GM23338 (cell line): ENCODE measurements around the gene LRIT1. TPM values are rescaled to one million over a fixed set of nuclear protein-coding genes. Genes with fewer than 3 reads are reported as not detected.

Experiments used
- ATAC-seq: fragments of 200-7000 bp; cut with Tn5 transposase; 3 replicates; pipeline ENCODE4 v1.9.1; 2020
- DNase-seq: peaks from one replicate; pipeline ENCODE4 v3.0.0-alpha.2; 2015; ENCODE audit warnings: low spot score
- H2AFZ ChIP-seq: fragments of 200-600 bp; sonication (generic); 2 replicates; pipeline ENCODE4 v1.8.0; 2016; ENCODE audit warnings: antibody characterized with exemption, mild to moderate bottlenecking, moderate library complexity
- H3F3A ChIP-seq: fragments of 200-600 bp; sonication (generic); replicated peaks from 2 replicates; pipeline ENCODE4 v1.8.0; 2017; ENCODE audit warnings: antibody characterized with exemption, mixed run types, low read depth
- H3K27ac ChIP-seq: fragments of 200-600 bp; sonication (generic); 2 replicates; pipeline ENCODE4 v1.6.1; 2016; ENCODE audit warnings: low read depth
- H3K27me3 ChIP-seq: fragments of 200-600 bp; sonication (generic); 2 replicates; pipeline ENCODE4 v1.8.0; 2016; ENCODE audit warnings: mild to moderate bottlenecking, mixed run types, moderate library complexity; ENCODE audit not compliant: insufficient read depth
- H3K36me3 ChIP-seq: fragments of 200-600 bp; sonication (generic); 2 replicates; pipeline ENCODE4 v1.8.0; 2016; ENCODE audit warnings: mild to moderate bottlenecking; ENCODE audit not compliant: insufficient read depth
- H3K4me1 ChIP-seq: fragments of 200-600 bp; sonication (generic); 2 replicates; pipeline ENCODE4 v1.8.0; 2016; ENCODE audit warnings: mild to moderate bottlenecking, moderate library complexity; ENCODE audit not compliant: insufficient read depth
- H3K4me2 ChIP-seq: fragments of 200-600 bp; sonication (generic); 2 replicates; pipeline ENCODE4 v1.7.1; 2017; ENCODE audit warnings: mixed run types
- H3K4me3 ChIP-seq: fragments of 200-600 bp; sonication (generic); 2 replicates; pipeline ENCODE4 v1.6.1; 2016; ENCODE audit warnings: mixed run types
- H3K79me2 ChIP-seq: fragments of 200-600 bp; sonication (generic); replicated peaks from 2 replicates; pipeline ENCODE4 v1.8.0; 2017; ENCODE audit warnings: mild to moderate bottlenecking; ENCODE audit not compliant: insufficient read depth
- H3K9me2 ChIP-seq: fragments of 200-600 bp; sonication (generic); 2 replicates; pipeline ENCODE4 v1.8.0; 2017; ENCODE audit not compliant: insufficient read depth
- H4K20me1 ChIP-seq: fragments of 200-600 bp; sonication (generic); replicated peaks from 2 replicates; pipeline ENCODE4 v1.8.0; 2017; ENCODE audit warnings: mild to moderate bottlenecking; ENCODE audit not compliant: insufficient read depth
- H3K27ac Mint-ChIP-seq: 2 replicates; pipeline ENCODE4 v1.8.0; 2020; ENCODE audit warnings: inconsistent platforms, mild to moderate bottlenecking, moderate library complexity, mixed read lengths
- H3K27me3 Mint-ChIP-seq: 3 replicates; pipeline ENCODE4 v1.8.0; 2022; ENCODE audit warnings: low read depth, mild to moderate bottlenecking, moderate library complexity, mixed read lengths, inconsistent platforms; ENCODE audit not compliant: insufficient read depth, poor library complexity
- H3K36me3 Mint-ChIP-seq: 3 replicates; pipeline ENCODE4 v1.8.0; 2021; ENCODE audit warnings: low read depth, mild to moderate bottlenecking, inconsistent platforms, moderate library complexity, mixed read lengths
- H3K4me1 Mint-ChIP-seq: 3 replicates; pipeline ENCODE4 v1.8.0; 2020; ENCODE audit warnings: mild to moderate bottlenecking, inconsistent platforms, mixed read lengths
- H3K4me3 Mint-ChIP-seq: 3 replicates; pipeline ENCODE4 v1.8.0; 2021; ENCODE audit warnings: moderate library complexity, mild to moderate bottlenecking, inconsistent platforms, mixed read lengths
- H3K9me3 Mint-ChIP-seq: 3 replicates; pipeline ENCODE4 v1.8.0; 2020; ENCODE audit warnings: moderate library complexity, mild to moderate bottlenecking, inconsistent platforms, mixed read lengths
- CREB1 ChIP-seq: fragments of 250-450 bp; sonication (Bioruptor Pico); IDR thresholded peaks from 2 replicates; pipeline ENCODE4 v1.5.0; 2020; ENCODE audit warnings: low read depth, mild to moderate bottlenecking, moderate library complexity
- ETS1 ChIP-seq: IDR thresholded peaks from 2 replicates; pipeline ENCODE4 v1.6.1; 2016; ENCODE audit warnings: antibody characterized with exemption
- JUNB ChIP-seq: IDR thresholded peaks from one replicate; pipeline ENCODE4 v1.6.1; 2016; ENCODE audit warnings: antibody characterized with exemption; ENCODE audit not compliant: unreplicated experiment
- NANOG ChIP-seq: IDR thresholded peaks from 2 replicates; pipeline ENCODE4 v1.6.1; 2016; ENCODE audit warnings: antibody characterized with exemption, borderline replicate concordance
- POLR2AphosphoS5 ChIP-seq: IDR thresholded peaks from 2 replicates; pipeline ENCODE4 v1.6.1; 2016; ENCODE audit warnings: antibody characterized with exemption, low read depth
- ZNF462 ChIP-seq: fragments of 250-450 bp; sonication (Bioruptor Pico); IDR thresholded peaks from 2 replicates; pipeline ENCODE4 v1.5.0; 2020; ENCODE audit warnings: mild to moderate bottlenecking, moderate library complexity
- polyA plus RNA-seq: library from polyadenylated mRNA; unstranded; fragments of >200 nt; fragmentation: Nextera tagmentation; extraction: Ambion mirVana; gene quantifications from 2 replicates; pipeline ENCODE4 v1.2.1, GENCODE V29; 2016
- total RNA-seq: library from RNA; depleted of rRNA; stranded (reverse); fragments of >200 nt; shearing (Covaris generic); gene quantifications from 2 replicates; pipeline ENCODE4 v1.2.3, GENCODE V29; 2014
- TF ChIP-seq, protein P1 (sequence below): IDR thresholded peaks from one replicate; pipeline ENCODE4 v1.6.1; 2018; ENCODE audit warnings: antibody characterized with exemption; ENCODE audit not compliant: unreplicated experiment

LRIT1 gene
- total and polyA plus RNA-seq, 2 experiments from 2014 or later = 0.07 TPM; not detected in 1

DNA sequence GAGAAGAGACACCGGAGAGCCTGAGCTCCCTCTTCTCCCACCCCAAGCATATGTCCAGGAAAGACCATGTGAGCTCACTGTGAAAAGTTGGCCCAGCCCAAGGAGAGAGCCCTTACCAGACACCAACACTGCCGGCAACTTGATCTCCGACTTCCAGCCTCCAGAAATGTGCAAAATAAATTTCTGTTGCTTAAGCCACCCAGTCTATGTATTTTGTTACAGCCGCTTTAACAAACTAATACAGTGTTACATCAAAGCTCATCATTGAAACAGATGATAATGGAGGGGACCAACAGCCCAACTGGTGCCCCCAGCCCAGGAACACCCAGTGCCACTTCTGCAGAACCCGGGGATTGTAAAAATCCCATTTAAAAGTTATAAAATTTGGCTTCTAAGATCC, 22.4 kb upstream of the LRIT1 start (continued):
- TF ChIP-seq ETS1 (no peak), CREB1 (CRISPR knock-in tag) (no peak), JUNB (no peak)
- TF ChIP-seq, protein P1, sequence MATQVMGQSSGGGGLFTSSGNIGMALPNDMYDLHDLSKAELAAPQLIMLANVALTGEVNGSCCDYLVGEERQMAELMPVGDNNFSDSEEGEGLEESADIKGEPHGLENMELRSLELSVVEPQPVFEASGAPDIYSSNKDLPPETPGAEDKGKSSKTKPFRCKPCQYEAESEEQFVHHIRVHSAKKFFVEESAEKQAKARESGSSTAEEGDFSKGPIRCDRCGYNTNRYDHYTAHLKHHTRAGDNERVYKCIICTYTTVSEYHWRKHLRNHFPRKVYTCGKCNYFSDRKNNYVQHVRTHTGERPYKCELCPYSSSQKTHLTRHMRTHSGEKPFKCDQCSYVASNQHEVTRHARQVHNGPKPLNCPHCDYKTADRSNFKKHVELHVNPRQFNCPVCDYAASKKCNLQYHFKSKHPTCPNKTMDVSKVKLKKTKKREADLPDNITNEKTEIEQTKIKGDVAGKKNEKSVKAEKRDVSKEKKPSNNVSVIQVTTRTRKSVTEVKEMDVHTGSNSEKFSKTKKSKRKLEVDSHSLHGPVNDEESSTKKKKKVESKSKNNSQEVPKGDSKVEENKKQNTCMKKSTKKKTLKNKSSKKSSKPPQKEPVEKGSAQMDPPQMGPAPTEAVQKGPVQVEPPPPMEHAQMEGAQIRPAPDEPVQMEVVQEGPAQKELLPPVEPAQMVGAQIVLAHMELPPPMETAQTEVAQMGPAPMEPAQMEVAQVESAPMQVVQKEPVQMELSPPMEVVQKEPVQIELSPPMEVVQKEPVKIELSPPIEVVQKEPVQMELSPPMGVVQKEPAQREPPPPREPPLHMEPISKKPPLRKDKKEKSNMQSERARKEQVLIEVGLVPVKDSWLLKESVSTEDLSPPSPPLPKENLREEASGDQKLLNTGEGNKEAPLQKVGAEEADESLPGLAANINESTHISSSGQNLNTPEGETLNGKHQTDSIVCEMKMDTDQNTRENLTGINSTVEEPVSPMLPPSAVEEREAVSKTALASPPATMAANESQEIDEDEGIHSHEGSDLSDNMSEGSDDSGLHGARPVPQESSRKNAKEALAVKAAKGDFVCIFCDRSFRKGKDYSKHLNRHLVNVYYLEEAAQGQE = no peak

DNA sequence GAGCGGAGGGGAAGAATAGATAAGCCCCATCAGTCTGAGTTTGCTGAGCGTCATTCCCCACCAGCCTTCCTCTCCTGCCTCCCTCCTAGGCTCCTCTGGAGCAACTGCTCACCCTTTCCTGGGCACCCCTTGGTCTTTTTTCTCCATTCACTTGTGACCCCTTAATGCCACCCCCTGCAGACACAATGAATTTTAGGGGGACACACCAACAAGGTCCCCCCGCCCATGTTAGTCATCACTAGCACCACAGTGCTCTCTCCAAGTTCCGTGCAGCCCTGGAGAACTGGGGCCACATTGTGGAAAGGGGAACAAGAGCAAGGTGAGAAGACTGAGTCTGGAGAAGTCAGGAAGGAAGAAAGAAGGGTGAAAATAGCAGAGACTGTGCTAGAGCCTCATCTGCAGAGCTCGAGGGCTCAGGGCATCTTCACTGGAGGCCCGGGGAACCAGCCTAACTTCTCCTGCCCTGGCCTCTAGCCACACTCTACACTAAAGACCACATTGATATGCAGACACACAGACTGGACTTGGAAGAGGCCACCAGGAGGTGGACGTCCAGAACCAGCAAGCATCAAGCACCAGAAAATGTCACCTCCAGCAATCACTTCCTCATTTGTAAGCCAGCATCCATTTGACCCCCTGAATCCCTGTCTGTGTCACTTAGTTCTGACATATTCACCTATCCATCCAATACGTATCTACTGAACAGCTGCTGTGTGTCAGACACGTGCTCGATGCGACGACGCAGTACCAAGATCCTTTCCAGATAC, 21.0 kb upstream of the LRIT1 start:
- Mint-ChIP-seq H3K4me3 (no peak overlapping the region), H3K27me3 (peaks cover 3% of the 10 kb centered on the region), H3K4me1 (peaks cover 3% of the 10 kb centered on the region), H3K27ac (no peak overlapping the region), H3K36me3 (no peaks in the 10 kb centered on the region), H3K9me3 (no peaks in the 10 kb centered on the region; the same call in 2 of the 3 replicates)
- Histone ChIP-seq H3K36me3 (no peaks in the 10 kb centered on the region), H2AFZ (no peak overlapping the region), H3K4me1 (no peaks in the 10 kb centered on the region; the same call in 1 of the 2 replicates), H4K20me1 (no peaks in the 10 kb centered on the region), H3K79me2 (no peaks in the 10 kb centered on the region), H3F3A (no peaks in the 10 kb centered on the region), H3K4me2 (no peak overlapping the region), H3K9me2 (no peaks in the 10 kb centered on the region), H3K4me3 (no peak overlapping the region), H3K27me3 (no peaks in the 10 kb centered on the region), H3K27ac (no peak overlapping the region)
- ATAC-seq = no peak
- no peak for DNase-seq
- TF ChIP-seq ZNF462 (no peak), JUNB (no peak), ETS1 (no peak), NANOG (no peak), POLR2AphosphoS5 (no peak), CREB1 (CRISPR knock-in tag) (no peak)
- TF ChIP-seq, protein P1 = no peak
